GM21447 (cell line): Measurements from ENCODE around the gene CCL4.

Source experiments
- ATAC-seq: cut with Tn5 transposase; IDR thresholded peaks from one replicate; pipeline ENCODE4 v1.9.1; 2021; ENCODE audit not compliant: unreplicated experiment

CCL4 gene

DNA sequence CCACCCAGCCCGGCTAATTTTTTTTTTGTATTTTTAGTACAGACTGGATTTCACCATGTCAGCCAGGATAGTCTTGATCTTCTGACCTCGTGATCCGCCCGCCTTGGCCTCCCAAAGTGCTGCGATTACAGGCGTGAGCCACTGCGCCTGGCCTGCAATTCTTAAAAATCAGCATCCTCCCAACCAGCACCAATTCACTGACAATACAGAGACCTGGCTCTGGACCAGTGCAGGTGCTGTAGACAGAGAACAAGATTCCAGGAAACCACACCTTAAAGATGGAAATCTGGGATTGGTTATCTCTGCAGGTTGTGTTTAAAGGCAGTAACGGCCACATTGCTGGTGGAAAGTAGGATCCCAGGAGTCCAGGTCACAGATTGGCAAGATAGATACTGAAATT lies 39.2 kb downstream of the CCL4 start:
- ATAC-seq: no peak

DNA sequence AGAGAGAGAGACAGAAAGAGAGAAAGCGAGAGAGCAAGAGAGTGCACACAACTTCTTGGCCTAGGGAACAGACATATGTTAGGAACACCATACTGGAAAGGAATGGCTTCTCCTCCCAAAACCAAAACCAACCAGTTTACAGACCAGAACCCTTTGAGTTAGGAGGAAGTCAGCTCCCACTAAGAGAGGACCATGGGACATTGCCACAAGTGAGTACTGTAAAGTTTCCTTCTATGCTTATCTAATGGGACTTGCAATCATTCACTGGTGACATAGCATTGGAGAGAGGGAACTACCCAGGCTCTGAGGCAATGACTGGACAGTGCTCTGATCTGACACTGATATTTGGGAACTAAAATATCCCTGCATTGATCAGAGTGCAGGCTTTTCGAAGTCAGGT lies 40.4 kb downstream of the CCL4 start:
- ATAC-seq: no peak

DNA sequence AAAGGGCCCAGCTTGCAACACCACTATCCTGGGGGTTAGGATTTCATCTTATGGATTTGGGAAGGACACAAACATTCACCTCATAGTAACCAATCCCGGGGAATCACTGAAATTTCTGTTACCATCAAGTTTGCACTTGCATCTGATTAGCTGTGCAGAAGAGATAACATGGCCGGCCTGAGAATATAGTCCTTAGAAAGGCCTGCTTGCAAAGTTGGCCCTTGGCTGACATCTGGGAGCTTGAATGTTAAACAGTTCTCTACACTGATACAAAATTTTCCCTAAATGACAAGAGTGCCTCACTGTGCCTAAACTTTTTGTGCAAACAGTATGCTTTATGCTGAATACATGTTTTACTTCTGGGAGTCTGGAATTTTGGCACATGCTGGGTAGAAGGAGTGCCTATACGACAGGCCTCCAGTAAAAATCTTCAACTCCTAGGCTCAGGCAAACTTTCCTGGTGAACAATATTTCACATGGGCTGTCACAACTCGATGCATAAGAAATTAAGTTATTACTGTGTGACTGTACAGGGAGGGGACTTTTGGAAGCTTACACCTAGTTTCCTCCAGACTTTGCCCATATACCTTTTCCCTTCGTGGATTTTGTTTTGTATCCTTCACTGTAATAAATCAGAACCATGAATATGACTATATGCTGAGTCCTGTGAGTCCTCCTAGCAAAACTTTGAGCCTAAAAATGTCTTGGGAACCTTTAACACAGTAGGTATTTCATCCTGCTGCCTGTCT lies 41.5 kb downstream of the CCL4 start:
- no peak for ATAC-seq

DNA sequence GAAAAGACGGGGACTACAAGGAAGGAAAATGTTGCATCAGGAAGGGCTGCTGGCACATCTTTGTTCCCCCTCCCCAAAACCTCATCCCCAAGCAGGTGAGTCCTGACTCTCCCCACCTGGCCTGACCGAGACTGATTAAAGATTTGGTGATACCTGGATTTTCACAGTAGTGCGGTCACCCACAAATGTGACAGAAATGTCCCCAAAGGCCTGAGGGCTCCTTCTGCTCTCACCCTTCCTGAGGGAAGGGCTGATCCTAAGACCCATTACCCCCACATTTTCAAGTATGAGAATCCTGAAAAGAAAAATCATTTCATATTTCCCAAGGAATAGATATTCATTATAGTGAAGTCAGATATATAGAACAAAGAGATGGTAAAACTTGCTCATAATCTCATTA lies 44.0 kb downstream of the CCL4 start:
- no peak for ATAC-seq

DNA sequence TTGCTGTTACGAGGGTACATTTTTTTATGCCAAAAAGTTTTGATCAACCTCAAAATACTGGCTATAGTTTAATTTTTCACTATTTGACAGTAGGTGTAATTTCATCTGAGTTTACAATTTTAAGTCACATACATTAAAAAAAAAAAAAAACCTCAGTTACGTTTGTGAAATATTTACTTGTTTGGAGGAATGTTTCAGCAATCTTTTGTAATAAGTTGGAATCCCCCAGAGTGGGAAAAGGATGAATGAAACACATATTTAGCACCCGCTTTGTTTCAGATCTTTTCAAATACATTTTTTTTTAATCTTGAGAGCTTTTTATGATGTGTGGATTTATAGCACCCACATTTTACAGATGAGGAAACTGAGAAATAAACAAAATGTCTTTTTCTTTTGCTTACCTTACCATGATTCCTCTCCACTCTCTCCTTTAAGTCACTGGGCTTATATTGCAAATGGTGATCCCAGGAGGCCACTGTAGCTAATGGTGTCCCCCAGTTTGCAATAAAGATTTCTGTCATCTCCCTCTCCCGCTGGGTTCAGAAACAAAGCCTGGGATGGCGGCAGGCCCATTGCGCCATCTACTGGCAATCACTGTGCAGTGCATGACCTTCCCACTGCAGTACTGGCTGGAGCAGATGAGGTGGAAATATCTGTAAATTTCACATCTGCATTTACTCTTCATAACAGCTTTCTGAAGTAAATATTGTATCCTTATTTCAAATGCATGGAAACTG lies 45.1 kb downstream of the CCL4 start:
- ATAC-seq: no peak

DNA sequence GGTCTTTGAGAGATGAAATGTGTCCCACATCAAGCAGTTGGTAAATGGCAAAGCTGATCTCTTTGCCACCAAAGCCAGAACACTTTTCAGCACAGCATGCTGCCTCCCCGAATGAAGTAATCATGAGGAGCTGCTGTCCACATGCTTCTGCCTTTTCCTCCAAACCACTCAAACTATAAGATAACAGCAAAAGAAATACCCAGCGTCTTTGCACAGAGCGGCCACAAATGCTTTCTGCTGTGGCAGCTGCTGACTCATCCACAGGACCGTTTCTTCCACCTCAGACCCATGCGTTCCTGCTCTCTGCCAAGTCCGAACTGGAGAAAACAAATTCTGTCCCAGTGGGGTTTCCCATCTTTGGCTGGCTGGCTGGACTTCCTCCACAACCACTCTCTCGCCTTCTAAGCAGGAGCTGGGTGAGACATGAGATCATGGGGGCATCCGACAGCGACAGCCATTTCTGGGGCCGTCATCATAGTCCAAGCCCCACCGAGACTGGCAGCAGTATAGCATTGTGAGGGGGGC lies 45.7 kb downstream of the CCL4 start:
- no peak for ATAC-seq

DNA sequence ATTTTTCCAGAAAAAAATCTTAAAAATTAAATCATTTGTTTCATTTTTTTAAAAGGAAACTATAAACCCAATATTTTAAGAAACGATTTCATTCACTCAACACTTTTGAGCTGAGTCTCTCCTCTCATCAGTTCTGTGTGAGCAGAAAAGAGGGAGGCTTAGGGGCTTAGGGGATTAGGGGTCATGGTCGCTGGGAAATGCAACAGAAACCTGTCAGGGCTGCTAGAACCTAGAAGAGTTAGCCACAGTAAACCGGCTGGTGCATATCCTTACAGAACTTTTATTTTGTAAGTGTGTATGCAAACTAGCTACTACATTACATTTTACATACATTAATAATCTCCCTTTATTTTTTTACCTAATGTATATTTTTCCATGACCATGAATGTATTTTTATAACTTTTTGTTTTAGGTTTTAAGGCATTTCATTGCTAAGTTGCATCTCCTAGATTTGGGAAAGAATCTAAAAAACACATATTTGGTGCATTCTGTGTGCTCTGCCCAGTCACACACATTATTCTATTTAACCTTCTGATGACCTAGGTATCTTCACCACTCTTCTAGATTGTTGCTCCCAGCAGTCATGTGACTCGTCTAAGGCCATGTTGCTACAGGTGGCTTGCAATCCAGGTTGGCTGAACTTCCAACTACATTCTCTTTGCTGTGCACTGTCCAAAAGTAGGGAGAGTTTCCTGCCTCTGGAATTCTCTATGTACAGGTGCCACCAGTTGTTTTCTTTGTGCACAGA lies 48.4 kb downstream of the CCL4 start:
- no peak for ATAC-seq

DNA sequence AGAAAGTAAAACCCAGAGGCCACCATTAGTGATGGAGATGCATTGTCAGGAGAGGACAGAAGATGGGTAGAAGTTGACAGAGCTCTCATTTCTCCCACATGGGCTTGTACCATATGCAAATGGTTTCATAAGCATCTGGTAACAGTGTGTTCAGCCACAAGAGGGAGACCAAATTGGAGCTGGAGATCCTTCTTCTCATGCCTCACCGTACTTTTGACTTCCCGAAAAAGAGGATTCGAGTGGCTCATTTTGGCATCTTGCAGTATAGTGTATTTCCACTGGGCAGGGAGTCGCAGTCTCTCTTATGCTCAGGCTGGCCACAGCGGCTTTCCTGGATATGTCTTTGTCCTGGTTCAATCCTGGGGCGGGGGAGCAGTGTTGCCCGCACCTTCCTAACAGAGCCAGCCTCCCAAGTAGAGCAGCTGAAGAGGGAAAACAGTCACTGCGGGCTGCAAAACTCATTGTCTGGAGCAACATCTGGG lies 49.1 kb downstream of the CCL4 start:
- no peak for ATAC-seq

DNA sequence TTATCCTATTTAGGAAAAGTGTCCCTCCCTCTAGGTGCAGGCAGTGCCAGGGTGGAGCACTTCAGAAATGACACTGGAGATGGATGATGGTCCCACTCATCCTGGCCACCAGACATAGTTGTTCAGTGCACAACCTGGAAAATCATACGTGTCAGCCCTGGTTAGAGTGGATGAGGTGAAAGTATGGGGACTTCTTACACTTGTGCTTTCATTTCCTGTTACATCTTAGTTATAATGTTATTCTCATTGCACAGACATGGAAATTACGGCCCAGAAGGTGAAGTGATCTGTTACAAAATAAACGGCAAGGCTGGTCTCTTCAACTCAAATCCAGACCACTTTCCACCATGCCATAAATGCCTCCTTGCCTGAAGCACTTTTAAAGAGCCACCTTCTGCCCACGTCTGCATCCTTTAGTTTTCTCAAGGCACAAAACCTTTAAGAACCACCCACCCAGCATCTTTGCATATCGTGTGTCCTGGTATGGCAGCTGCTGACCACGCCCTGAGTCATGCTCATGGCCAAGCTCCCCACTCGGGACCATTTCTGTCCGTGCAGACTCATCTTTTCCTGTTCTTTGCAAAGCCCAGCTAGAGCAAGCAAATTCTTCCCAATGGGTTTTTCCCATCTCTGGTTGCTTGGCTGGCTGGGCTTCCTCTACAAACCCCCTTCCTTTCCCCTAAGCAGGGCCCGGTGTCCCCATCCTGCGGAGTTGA lies 50.4 kb downstream of the CCL4 start:
- ATAC-seq: no peak
